ENCODE measurements around the gene NACC1. TPM values are rescaled to one million over a fixed set of nuclear protein-coding genes. Genes with fewer than 3 reads are reported as not detected.

Gene NACC1
- total RNA-seq, 1 donor from 2014 or later, result 22.6 TPM

- DNase-seq (ENCODE audit: extremely low spot score in 2 of 2), result peak in 1 of 2 donors; percentile 87
- TF ChIP-seq POLR2AphosphoS5 (IDR thresholded peaks at IDR 0.05; ENCODE audit: insufficient read depth in 1 of 2, low read depth in 1 of 2) (no peak), CTCF (IDR thresholded peaks at IDR 0.05) (no peak), POLR2A (IDR thresholded peaks at IDR 0.05) (no peak)
- H3K36me3 ChIP-seq, result peaks cover 0 to 14% of the 10 kb centered on the region in 2 donors
- intact Hi-C loops (cut with DNase I), result loop anchor here (5.0 kb wide), 1 partner anchor 47 kb away; the partner anchor contains the start of genes IER2 and STX10
- no peaks in the 10 kb centered on the region for H3K9me3 ChIP-seq
- no peaks in the 10 kb centered on the region for H3K27me3 ChIP-seq
- peak overlapping the region in 1 of 2 donors; percentile 18 for H3K4me3 ChIP-seq
- peak overlapping the region; percentile 28 for H3K27ac ChIP-seq
- peaks cover 42% of the 10 kb centered on the region for H3K4me1 ChIP-seq
Measured at GRCh38 chr19:13104848-13105711, 13.0 kb upstream of the NACC1 start.

GRCh38 chr19:13109361-13110098, 8.5 kb upstream of the NACC1 start:
- DNase-seq (ENCODE audit: extremely low spot score in 2 of 2), result no peak
- intact Hi-C loops (cut with DNase I), result no loop called here
- H3K4me1 ChIP-seq, result peaks cover 5% of the 10 kb centered on the region
- H3K36me3 ChIP-seq, result peaks cover 0 to 35% of the 10 kb centered on the region in 2 donors
- TF ChIP-seq POLR2AphosphoS5 (IDR thresholded peaks at IDR 0.05; ENCODE audit: insufficient read depth in 1 of 2, low read depth in 1 of 2) (no peak), CTCF (IDR thresholded peaks at IDR 0.05) (no peak), POLR2A (IDR thresholded peaks at IDR 0.05) (no peak)
- H3K9me3 ChIP-seq, result no peaks in the 10 kb centered on the region
- no peaks in the 10 kb centered on the region for H3K27me3 ChIP-seq
- H3K27ac ChIP-seq, result no peak overlapping the region
- H3K4me3 ChIP-seq, result no peak overlapping the region

GRCh38 chr19:13110099-13110610, 7.9 kb upstream of the NACC1 start:
- Histone ChIP-seq H3K4me3 (no peak overlapping the region), H3K27ac (no peak overlapping the region), H3K27me3 (no peaks in the 10 kb centered on the region), H3K36me3 (peaks cover 0 to 35% of the 10 kb centered on the region in 2 donors), H3K9me3 (no peaks in the 10 kb centered on the region), H3K4me1 (peaks cover 5% of the 10 kb centered on the region)
- TF ChIP-seq POLR2A (IDR thresholded peaks at IDR 0.05), result no peak
- TF ChIP-seq CTCF (IDR thresholded peaks at IDR 0.05), result no peak
- TF ChIP-seq POLR2AphosphoS5 (IDR thresholded peaks at IDR 0.05; ENCODE audit: insufficient read depth in 1 of 2, low read depth in 1 of 2), result no peak
- no peak for DNase-seq (ENCODE audit: extremely low spot score in 2 of 2)
- intact Hi-C loops (cut with DNase I), result no loop called here

GRCh38 chr19:13112555-13112954, 5.5 kb upstream of the NACC1 start:
- no peak overlapping the region for H3K27ac ChIP-seq
- H3K36me3 ChIP-seq, result peaks cover 0 to 35% of the 10 kb centered on the region in 2 donors
- H3K4me3 ChIP-seq, result no peak overlapping the region
- intact Hi-C loops (cut with DNase I), result no loop called here
- peaks cover 25% of the 10 kb centered on the region for H3K4me1 ChIP-seq
- H3K9me3 ChIP-seq, result no peaks in the 10 kb centered on the region
- no peaks in the 10 kb centered on the region for H3K27me3 ChIP-seq
- no peak for TF ChIP-seq POLR2A (IDR thresholded peaks at IDR 0.05)
- TF ChIP-seq POLR2AphosphoS5 (IDR thresholded peaks at IDR 0.05; ENCODE audit: insufficient read depth in 1 of 2, low read depth in 1 of 2), result no peak
- TF ChIP-seq CTCF (IDR thresholded peaks at IDR 0.05), result no peak
- no peak for DNase-seq (ENCODE audit: extremely low spot score in 2 of 2)

All from vagina (tissue), 2 donors.